K562 (cell line): ENCODE data around the gene PHF24. TPM values are rescaled to one million over a fixed set of nuclear protein-coding genes. Genes with fewer than 3 reads are reported as not detected.

Source experiments
- ATAC-seq: fragments of 200-7000 bp; cut with Tn5 transposase; 3 replicates; pipeline ENCODE4 v1.9.1; 2020; ENCODE audit warnings: moderate library complexity
- BruUV-seq: library from RNA; stranded (reverse); fragments of 400-500 nt; replicated peaks from 2 replicates; lab custom pipeline; 2021; lab: Mats Ljungman, UMichigan
- CTCF ChIA-PET: fragments of 300-600 bp; formaldehyde crosslinking; extraction: SDS; loops from one replicate; lab custom pipeline; 2021; ENCODE audit warnings: low intra/inter-chr PET ratio; lab: Yijun Ruan, JAX
- POLR2A ChIA-PET: fragments of 300-600, 350-650 bp; sonication (Branson Sonifier 250); formaldehyde crosslinking; extraction: SDS; loops from one replicate; lab custom pipeline; 2021; ENCODE audit warnings: antibody characterized with exemption, inconsistent platforms; lab: Yijun Ruan, JAX
- DNase-seq, 4 experiments: peaks; one replicate each; pipeline versions ENCODE4 v3.0.0 to v3.0.0-alpha.2; 2011 to 2018; ENCODE audit warnings: low spot score in 3 of 4, mixed read lengths in 3 of 4; ENCODE audit errors: extremely low read depth in 1 of 4
- FAIRE-seq: peaks from 2 replicates; lab custom pipeline; 2011; peaks lifted over from hg19 to GRCh38; lab: Jason Lieb, UNC
- H2AFZ ChIP-seq: 2 replicates; pipeline ENCODE4 v1.6.0; 2011; ENCODE audit warnings: low read depth, low read length, control low read depth, inconsistent platforms
- H3K27ac ChIP-seq: fragments of 200-600 bp; 3 replicates; pipeline ENCODE4 v1.8.0; 2011; ENCODE audit warnings: low read depth, mild to moderate bottlenecking, control low read depth, inconsistent platforms, low read length, moderate library complexity, mixed read lengths; ENCODE audit errors: extremely low read depth
- H3K27me3 ChIP-seq, 2 experiments: fragments of 300-600 bp in 1 of 2; 2 replicates in 1 of 2; 3 replicates in 1 of 2; pipeline versions ENCODE4 v1.6.0 to v1.8.0; 2011; ENCODE audit warnings: inconsistent platforms in 2 of 2, low read length in 2 of 2, mild to moderate bottlenecking in 1 of 2, mixed read lengths in 1 of 2, moderate library complexity in 1 of 2; ENCODE audit not compliant: control insufficient read depth in 2 of 2, insufficient read depth in 2 of 2
- H3K36me3 ChIP-seq: fragments of 300-600 bp; 3 replicates; pipeline ENCODE4 v1.8.0; 2011; ENCODE audit warnings: mild to moderate bottlenecking, low read length, inconsistent platforms; ENCODE audit not compliant: control insufficient read depth, insufficient read depth
- H3K4me1 ChIP-seq, 2 experiments: fragments of 200-600 bp in 1 of 2; replicated peaks in 1 of 2; 2 replicates in 1 of 2; 3 replicates in 1 of 2; pipeline versions ENCODE4 v1.5.1 to v1.8.0; 2011; ENCODE audit warnings: inconsistent platforms in 2 of 2, low read length in 2 of 2, mild to moderate bottlenecking in 1 of 2, mixed read lengths in 1 of 2, moderate library complexity in 1 of 2; ENCODE audit not compliant: control insufficient read depth in 2 of 2, insufficient read depth in 2 of 2
- H3K4me2 ChIP-seq: 2 replicates; pipeline ENCODE4 v1.6.1; 2011; ENCODE audit warnings: low read length, control low read depth, inconsistent platforms, mixed read lengths; ENCODE audit not compliant: insufficient read depth
- H3K4me3 ChIP-seq: fragments of 200-600 bp; sonication (generic), shearing (Covaris generic); 2 replicates; pipeline ENCODE4 v1.5.1; 2016; ENCODE audit warnings: control low read depth, inconsistent platforms
- H3K79me2 ChIP-seq: fragments of 200-600 bp; 3 replicates; pipeline ENCODE4 v1.8.0; 2011; ENCODE audit warnings: low read length, inconsistent platforms; ENCODE audit not compliant: control insufficient read depth, insufficient read depth
- H3K9ac ChIP-seq, 2 experiments: 2 replicates each; pipeline versions ENCODE4 v1.6.0 to v1.6.1; 2011; ENCODE audit warnings: low read depth in 2 of 2, low read length in 2 of 2, control low read depth in 1 of 2, inconsistent platforms in 1 of 2, mild to moderate bottlenecking in 1 of 2, mixed read lengths in 1 of 2; ENCODE audit not compliant: insufficient read depth in 1 of 2
- H3K9me1 ChIP-seq: one replicate; pipeline ENCODE4 v1.6.0; 2011; ENCODE audit warnings: inconsistent platforms, mild to moderate bottlenecking, low read length, moderate library complexity; ENCODE audit not compliant: control insufficient read depth, insufficient read depth
- H3K9me3 ChIP-seq: replicated peaks from 2 replicates; pipeline ENCODE4 v1.5.1; 2011; ENCODE audit warnings: low read depth, low read length, inconsistent platforms; ENCODE audit not compliant: control insufficient read depth, insufficient read depth
- H4K20me1 ChIP-seq: replicated peaks from 2 replicates; pipeline ENCODE4 v1.6.1; 2011; ENCODE audit warnings: low read length, inconsistent platforms, mixed read lengths; ENCODE audit not compliant: control insufficient read depth, insufficient read depth
- CTCF ChIP-seq, 3 experiments: IDR thresholded peaks in 2 of 3; conservative IDR thresholded peaks in 1 of 3; 2 replicates each; pipeline ENCODE4 v1.5.1; 2011 to 2012; ENCODE audit warnings: low read length in 3 of 3, mild to moderate bottlenecking in 3 of 3, control low read depth in 2 of 3, improper control_type of control experiment in 1 of 3, inconsistent platforms in 1 of 3, low read depth in 1 of 3, mixed read lengths in 1 of 3, moderate library complexity in 1 of 3; ENCODE audit not compliant: insufficient read depth in 2 of 3
- EZH2 ChIP-seq: IDR thresholded peaks from 2 replicates; pipeline ENCODE4 v1.6.1; 2012; ENCODE audit warnings: low read depth, mild to moderate bottlenecking, inconsistent platforms, low read length, borderline replicate concordance
- WGBS: fragments of 100-300 bp; shearing (Covaris generic); methylation state at CpG from one replicate; pipeline ENCODE4 v1.1.6; 2016; ENCODE audit warnings: low coverage, mixed read lengths; ENCODE audit not compliant: insufficient coverage; ENCODE audit errors: missing lambda C conversion rate; 5-methylcytosine and 5-hydroxymethylcytosine counted together
- in situ Hi-C: fragments of 300-500 bp; cut with MboI; formaldehyde crosslinking; loops from 4 replicates; pipeline ENCODE4 v1.15.0; 2018; ENCODE audit warnings: inconsistent platforms, mixed read lengths
- intact Hi-C: fragments of 100-400 bp; cut with micrococcal nuclease; formaldehyde crosslinking; loops from 2 replicates; pipeline ENCODE4 v1.14.2; 2022
- polyA plus RNA-seq, 8 experiments: library from polyadenylated mRNA; depleted of rRNA in 4 of 8; stranded (reverse) in 5 of 8; unstranded in 3 of 8; fragments of >200 nt; fragmentation: Nextera tagmentation in 2 of 8; fragmentation: Illumina TruSeq in 1 of 8; extraction: Ambion mirVana in 2 of 8; extraction: Trizol in 1 of 8; gene quantifications; 2 replicates each; pipeline versions ENCODE4 v1.2.1 to v1.2.3, GENCODE V29; 2011 to 2014; ENCODE audit warnings: inconsistent platforms in 1 of 8, missing spikeins in 1 of 8
- total RNA-seq, 7 experiments: library from RNA; depleted of rRNA in 6 of 7; stranded (reverse); fragments of >200 nt in 6 of 7; fragmentation: Illumina TruSeq in 2 of 7; extraction: Trizol in 2 of 7; gene quantifications; 2 replicates each; pipeline versions ENCODE4 v1.2.1 to v1.2.3, GENCODE V29; 2011 to 2021; ENCODE audit warnings: low replicate concordance in 1 of 7

Gene PHF24
- total and polyA plus RNA-seq, 9 of the 15 experiments (the other 6 are each of a cell fraction or from before 2014, with no cell fraction given) = 0.01 TPM; not detected in 7

- intact Hi-C loops (no loop called here), in situ Hi-C loops (no loop called here)
- BruUV-seq = no TSS peak
- ChIA-PET CTCF (no interaction called here), POLR2A (interaction anchor here (1.0 kb wide), 1 partner anchor 51 kb away, joined by 5 read pairs; no protein-coding TSS in a partner anchor)
- H3K4me2 ChIP-seq = peak overlapping the region; percentile 58
- H3K27ac ChIP-seq = peak overlapping the region; percentile 79; the same call in 2 of the 3 replicates
- FAIRE-seq (peak; percentile 37), ATAC-seq (0 out of 3 replicates have a peak, but pooled peaks have one; percentile 8), DNase-seq (peak; percentile 36 to 51 (median 49))
- H3K9ac ChIP-seq = peak overlapping the region; percentile 54 to 76; a peak in 2 of 4 replicates
- peak overlapping the region; percentile 51 for H2AFZ ChIP-seq
- TF ChIP-seq CTCF (IDR thresholded peaks at IDR 0.05 in 2 of 3, conservative IDR thresholded peaks at IDR 0.05 in 1 of 3; ENCODE audit: insufficient read depth in 2 of 3, low read depth in 1 of 3, low read length in 3 of 3) = peak in 2 of 3 experiments; percentile 24 to 28; a peak in 1 of 6 replicates
- TF ChIP-seq EZH2 = no peak
- peaks cover 9% of the 10 kb centered on the region for H3K9me1 ChIP-seq
- H3K4me1 ChIP-seq = peaks cover 57 to 58% of the 10 kb centered on the region in 2 experiments
- 29% methylated on average over 8 of the region's 15 CpGs for WGBS
- no peaks in the 10 kb centered on the region for H4K20me1 ChIP-seq
- no peaks in the 10 kb centered on the region; the same call in 2 of the 3 replicates for H3K79me2 ChIP-seq
- no peaks in the 10 kb centered on the region for H3K27me3 ChIP-seq
- H3K9me3 ChIP-seq = no peaks in the 10 kb centered on the region
- peaks cover 1% of the 10 kb centered on the region; the same call in 1 of the 3 replicates for H3K36me3 ChIP-seq
- H3K4me3 ChIP-seq = no peak overlapping the region
Observed at GRCh38 chr9:34991607-34992375, 33.7 kb downstream of the PHF24 start.
